HG03571 (cell line): ENCODE data around the gene PRUNE1.

Experiments used
- ATAC-seq: cut with Tn5 transposase; IDR thresholded peaks from one replicate; pipeline ENCODE4 v1.9.1; 2021; ENCODE audit not compliant: unreplicated experiment

The PRUNE1 gene

GRCh38 chr1:150976879-150977694 is 31.2 kb upstream of the PRUNE1 start:
- ATAC-seq, result no peak

- ATAC-seq, result peak; percentile 44
These were observed 28.9 kb upstream of the PRUNE1 start for GRCh38 chr1:150979092-150980056.

- no peak for ATAC-seq
These were observed 27.0 kb upstream of the PRUNE1 start for GRCh38 chr1:150981177-150981804.

GRCh38 chr1:150981805-150982712 is 26.2 kb upstream of the PRUNE1 start, which contains the start of gene ANXA9:
ANXA9 (plus strand) TSS chr1:150982292; CDS start chr1:150983106, 814 bp downstream.
- ATAC-seq, result no peak

- no peak for ATAC-seq
These were observed 22.9 kb upstream of the PRUNE1 start for GRCh38 chr1:150985179-150985825.

GRCh38 chr1:150987924-150988323 is 20.3 kb upstream of the PRUNE1 start:
- ATAC-seq, result no peak

- ATAC-seq, result no peak
These were observed 15.6 kb upstream of the PRUNE1 start for GRCh38 chr1:150992626-150993025.

- ATAC-seq, result no peak
These were observed 14.0 kb upstream of the PRUNE1 start for GRCh38 chr1:150994248-150994647.

- no peak for ATAC-seq
These were observed 12.8 kb upstream of the PRUNE1 start for GRCh38 chr1:150995460-150995859.

- ATAC-seq, result no peak
These were observed 12.4 kb upstream of the PRUNE1 start for GRCh38 chr1:150995896-150996295.

- no peak for ATAC-seq
These were observed 10.9 kb upstream of the PRUNE1 start for GRCh38 chr1:150997126-150997872.

GRCh38 chr1:150997949-150998348 is 10.3 kb upstream of the PRUNE1 start:
- ATAC-seq, result no peak

- no peak for ATAC-seq
These were observed 9.1 kb upstream of the PRUNE1 start for GRCh38 chr1:150999051-150999674.

GRCh38 chr1:150999926-151000325 is 8.3 kb upstream of the PRUNE1 start:
- no peak for ATAC-seq

GRCh38 chr1:151000408-151000807 is 7.8 kb upstream of the PRUNE1 start:
- no peak for ATAC-seq

GRCh38 chr1:151001602-151002001 is 6.6 kb upstream of the PRUNE1 start:
- no peak for ATAC-seq

- ATAC-seq, result no peak
These were observed 6.2 kb upstream of the PRUNE1 start for GRCh38 chr1:151002051-151002450.

GRCh38 chr1:151002611-151003010 is 5.6 kb upstream of the PRUNE1 start:
- no peak for ATAC-seq

- ATAC-seq, result no peak
These were observed 5.1 kb upstream of the PRUNE1 start for GRCh38 chr1:151003180-151003579.
